Astrocyte (in vitro differentiated cells and primary cell): Measurements from ENCODE around the gene TRERF1.

Experiments used
- EZH2 ChIP-seq: IDR thresholded peaks from 2 replicates; pipeline ENCODE4 v1.6.1; 2012; ENCODE audit warnings: mild to moderate bottlenecking, low read length, inconsistent platforms; ENCODE audit not compliant: insufficient read depth
- TF ChIP-seq, protein P1 (sequence below): IDR thresholded peaks from 2 replicates; pipeline ENCODE4 v1.5.1; 2011; ENCODE audit warnings: low read depth, mild to moderate bottlenecking, inconsistent platforms, low read length, moderate library complexity; ENCODE audit not compliant: insufficient read depth

- TF ChIP-seq EZH2, result no peak
- TF ChIP-seq, protein P1, sequence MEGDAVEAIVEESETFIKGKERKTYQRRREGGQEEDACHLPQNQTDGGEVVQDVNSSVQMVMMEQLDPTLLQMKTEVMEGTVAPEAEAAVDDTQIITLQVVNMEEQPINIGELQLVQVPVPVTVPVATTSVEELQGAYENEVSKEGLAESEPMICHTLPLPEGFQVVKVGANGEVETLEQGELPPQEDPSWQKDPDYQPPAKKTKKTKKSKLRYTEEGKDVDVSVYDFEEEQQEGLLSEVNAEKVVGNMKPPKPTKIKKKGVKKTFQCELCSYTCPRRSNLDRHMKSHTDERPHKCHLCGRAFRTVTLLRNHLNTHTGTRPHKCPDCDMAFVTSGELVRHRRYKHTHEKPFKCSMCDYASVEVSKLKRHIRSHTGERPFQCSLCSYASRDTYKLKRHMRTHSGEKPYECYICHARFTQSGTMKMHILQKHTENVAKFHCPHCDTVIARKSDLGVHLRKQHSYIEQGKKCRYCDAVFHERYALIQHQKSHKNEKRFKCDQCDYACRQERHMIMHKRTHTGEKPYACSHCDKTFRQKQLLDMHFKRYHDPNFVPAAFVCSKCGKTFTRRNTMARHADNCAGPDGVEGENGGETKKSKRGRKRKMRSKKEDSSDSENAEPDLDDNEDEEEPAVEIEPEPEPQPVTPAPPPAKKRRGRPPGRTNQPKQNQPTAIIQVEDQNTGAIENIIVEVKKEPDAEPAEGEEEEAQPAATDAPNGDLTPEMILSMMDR, result no peak
Observed at GRCh38 chr6:42255050-42255449, 196.7 kb downstream of the TRERF1 start.
